ENCODE results near the gene ZNF608. TPM values are rescaled to one million over a fixed set of nuclear protein-coding genes. Genes with fewer than 3 reads are reported as not detected.

ZNF608 gene
- total and polyA plus RNA-seq, 4 donors, result 9.5 to 83.2 (median 20.4) TPM

GRCh38 chr5:124735169-124735858 is 11.1 kb downstream of the ZNF608 start:
- Histone ChIP-seq H3K27me3 (ENCODE audit: control insufficient read depth in 3 of 3, insufficient read depth in 3 of 3, low read length in 2 of 3) (no peaks in the 10 kb centered on the region), H3K9me3 (ENCODE audit: control insufficient read depth in 4 of 4, insufficient read depth in 3 of 4, low read length in 3 of 4) (no peaks in the 10 kb centered on the region), H3K9ac (ENCODE audit: insufficient read depth in 1 of 2, low read length in 2 of 2) (peak overlapping the region in 1 of 2 donors; percentile 51), H3K36me3 (ENCODE audit: control insufficient read depth in 4 of 4, insufficient read depth in 4 of 4, low read length in 4 of 4) (no peaks in the 10 kb centered on the region), H3K27ac (ENCODE audit: low read depth in 1 of 2, low read length in 1 of 2) (peak overlapping the region; percentile 23 to 33), H3K4me1 (ENCODE audit: control insufficient read depth in 5 of 5, insufficient read depth in 5 of 5, low read length in 5 of 5) (peaks cover 8 to 89% (median 51%) of the 10 kb centered on the region in 5 donors), H3K4me3 (no peak overlapping the region)
- no peak for TF ChIP-seq CTCF (IDR thresholded peaks at IDR 0.05; ENCODE audit: control extremely low read depth, extremely low read depth)
- WGBS, 2 donors, result 13 to 23% methylated on average over 24 of the region's 24 CpGs
- DNase-seq (peak; percentile 70 to 91 (median 77)), ATAC-seq (ENCODE audit: insufficient read depth, low FRiP score) (no peak)

GRCh38 chr5:124734574-124735168 is 11.8 kb downstream of the ZNF608 start:
- no peaks in the 10 kb centered on the region for H3K36me3 ChIP-seq (ENCODE audit: control insufficient read depth in 4 of 4, insufficient read depth in 4 of 4, low read length in 4 of 4)
- no peaks in the 10 kb centered on the region for H3K9me3 ChIP-seq (ENCODE audit: control insufficient read depth in 4 of 4, insufficient read depth in 3 of 4, low read length in 3 of 4)
- H3K9ac ChIP-seq (ENCODE audit: insufficient read depth in 1 of 2, low read length in 2 of 2), result peak overlapping the region in 1 of 2 donors; percentile 64
- 57 to 73% methylated on average over 8 of the region's 8 CpGs for WGBS, 2 donors
- H3K4me3 ChIP-seq, result no peak overlapping the region
- no peak overlapping the region for H3K27ac ChIP-seq (ENCODE audit: low read depth in 1 of 2, low read length in 1 of 2)
- TF ChIP-seq CTCF (IDR thresholded peaks at IDR 0.05; ENCODE audit: control extremely low read depth, extremely low read depth), result no peak
- H3K4me1 ChIP-seq (ENCODE audit: control insufficient read depth in 5 of 5, insufficient read depth in 5 of 5, low read length in 5 of 5), result peaks cover 7 to 89% (median 53%) of the 10 kb centered on the region in 5 donors
- ATAC-seq (ENCODE audit: insufficient read depth, low FRiP score), result no peak
- DNase-seq, result peak in 1 of 3 donors; percentile 83
- no peaks in the 10 kb centered on the region for H3K27me3 ChIP-seq (ENCODE audit: control insufficient read depth in 3 of 3, insufficient read depth in 3 of 3, low read length in 2 of 3)

GRCh38 chr5:124733329-124733650 is 13.1 kb downstream of the ZNF608 start:
- Histone ChIP-seq H3K9ac (ENCODE audit: insufficient read depth in 1 of 2, low read length in 2 of 2) (no peak overlapping the region), H3K9me3 (ENCODE audit: control insufficient read depth in 4 of 4, insufficient read depth in 3 of 4, low read length in 3 of 4) (no peaks in the 10 kb centered on the region), H3K36me3 (ENCODE audit: control insufficient read depth in 4 of 4, insufficient read depth in 4 of 4, low read length in 4 of 4) (peaks cover 0 to 5% (median 1%) of the 10 kb centered on the region in 4 donors), H3K4me3 (no peak overlapping the region), H3K27me3 (ENCODE audit: control insufficient read depth in 3 of 3, insufficient read depth in 3 of 3, low read length in 2 of 3) (no peaks in the 10 kb centered on the region), H3K4me1 (ENCODE audit: control insufficient read depth in 5 of 5, insufficient read depth in 5 of 5, low read length in 5 of 5) (peaks cover 11 to 76% (median 44%) of the 10 kb centered on the region in 5 donors), H3K27ac (ENCODE audit: low read depth in 1 of 2, low read length in 1 of 2) (no peak overlapping the region)
- no peak for ATAC-seq (ENCODE audit: insufficient read depth, low FRiP score)
- DNase-seq, result no peak
- TF ChIP-seq CTCF (IDR thresholded peaks at IDR 0.05; ENCODE audit: control extremely low read depth, extremely low read depth), result no peak
- 73 to 82% methylated on average over 1 of the region's 1 CpG for WGBS, 2 donors
